Endometrial microvascular endothelial cells (primary cell): Measurements from ENCODE around the gene CBLL2. TPM values are rescaled to one million over a fixed set of nuclear protein-coding genes. Genes with fewer than 3 reads are reported as not detected.

Source experiments
- total RNA-seq: library from RNA; depleted of rRNA; stranded (reverse); fragments of >200 nt; gene quantifications from one replicate; pipeline ENCODE4 v1.2.3, GENCODE V29; 2015; ENCODE audit errors: inconsistent ontology term

CBLL2 gene
- total RNA-seq, 1 donor from 2014 or later = not detected

Other genes starting within 250 kb of the CBLL2 start
- gene PHEX, start 240.6 kb upstream of the CBLL2 start, total RNA-seq = under 0.01 TPM